IMR-90 (cell line): ENCODE data around the gene BTBD1. TPM values are rescaled to one million over a fixed set of nuclear protein-coding genes. Genes with fewer than 3 reads are reported as not detected.
"Not testable (repeated sequence)": the region's sequence is repeated elsewhere in the genome, so short reads cannot be mapped to it uniquely, and the experiment has no call there.

ENCODE experiments used
- ATAC-seq: fragments of 200-7000 bp; cut with Tn5 transposase; 2 replicates; pipeline ENCODE4 v1.9.1; 2020; ENCODE audit warnings: low read depth, mild to moderate bottlenecking, moderate library complexity
- BruUV-seq: library from RNA; stranded (reverse); fragments of 400-500 nt; replicated peaks from 2 replicates; lab custom pipeline; 2021; lab: Mats Ljungman, UMichigan
- CTCF ChIA-PET: fragments of 300-600 bp; formaldehyde crosslinking; extraction: SDS; loops from one replicate; lab custom pipeline; 2021; ENCODE audit warnings: antibody characterized with exemption; lab: Yijun Ruan, JAX
- POLR2A ChIA-PET: fragments of 300-600 bp; sonication (Branson Sonifier 250); formaldehyde crosslinking; loops from one replicate; lab custom pipeline; 2022; ENCODE audit warnings: antibody characterized with exemption; ENCODE audit not compliant: unreplicated experiment; lab: Charles Lee
- DNase-seq: peaks from one replicate; pipeline ENCODE4 v3.0.0; 2013
- H2AFZ ChIP-seq: replicated peaks from 2 replicates; pipeline ENCODE3; 2013; ENCODE audit warnings: low read length, mild to moderate bottlenecking; ENCODE audit not compliant: poor library complexity
- H2AK5ac ChIP-seq: 2 replicates; pipeline ENCODE4 v1.6.1; 2013; ENCODE audit warnings: low read depth, low read length, inconsistent platforms
- H2AK9ac ChIP-seq: replicated peaks from 2 replicates; pipeline ENCODE3; 2013; ENCODE audit warnings: mild to moderate bottlenecking, low read depth, low read length, moderate library complexity; ENCODE audit not compliant: poor library complexity
- H2BK120ac ChIP-seq: 2 replicates; pipeline ENCODE4 v1.6.1; 2013; ENCODE audit warnings: low read depth, low read length, inconsistent platforms
- H2BK15ac ChIP-seq: 3 replicates; pipeline ENCODE4 v1.6.1; 2013; ENCODE audit warnings: low read depth, low read length, inconsistent platforms
- H2BK20ac ChIP-seq: 2 replicates; pipeline ENCODE4 v1.6.1; 2013; ENCODE audit warnings: low read depth, mild to moderate bottlenecking, inconsistent platforms, low read length, moderate library complexity
- H2BK5ac ChIP-seq: 2 replicates; pipeline ENCODE4 v1.6.1; 2013; ENCODE audit warnings: mild to moderate bottlenecking, low read depth, low read length, inconsistent platforms; ENCODE audit not compliant: poor library complexity, severe bottlenecking
- H3K14ac ChIP-seq: replicated peaks from 2 replicates; pipeline ENCODE4 v1.6.1; 2013; ENCODE audit warnings: low read depth, low read length, inconsistent platforms
- H3K18ac ChIP-seq: 2 replicates; pipeline ENCODE4 v1.6.1; 2013; ENCODE audit warnings: low read depth, low read length, control low read depth
- H3K23ac ChIP-seq: 2 replicates; pipeline ENCODE4 v1.6.1; 2013; ENCODE audit warnings: low read depth, low read length, inconsistent platforms
- H3K27ac ChIP-seq: 2 replicates; pipeline ENCODE4 v1.5.1; 2013; ENCODE audit warnings: mild to moderate bottlenecking, control low read depth, low read length; ENCODE audit not compliant: insufficient read depth
- H3K27me3 ChIP-seq: 2 replicates; pipeline ENCODE4 v1.6.1; 2013; ENCODE audit warnings: low read length; ENCODE audit not compliant: control insufficient read depth, insufficient read depth
- H3K36me3 ChIP-seq: 2 replicates; pipeline ENCODE4 v1.6.1; 2013; ENCODE audit warnings: low read length, mixed read lengths; ENCODE audit not compliant: control insufficient read depth, insufficient read depth
- H3K4ac ChIP-seq: 2 replicates; pipeline ENCODE4 v1.6.1; 2013; ENCODE audit warnings: low read depth, low read length, inconsistent platforms
- H3K4me1 ChIP-seq: 2 replicates; pipeline ENCODE4 v1.6.1; 2013; ENCODE audit warnings: low read length, mixed read lengths; ENCODE audit not compliant: control insufficient read depth, insufficient read depth
- H3K4me2 ChIP-seq: 2 replicates; pipeline ENCODE4 v1.6.1; 2013; ENCODE audit warnings: low read depth, mild to moderate bottlenecking, control low read depth, low read length, moderate library complexity
- H3K4me3 ChIP-seq: 2 replicates; pipeline ENCODE4 v1.5.1; 2013; ENCODE audit warnings: low read depth, mild to moderate bottlenecking, control low read depth, low read length, moderate library complexity; ENCODE audit not compliant: insufficient read depth
- H3K56ac ChIP-seq: 2 replicates; pipeline ENCODE4 v1.6.1; 2013; ENCODE audit warnings: low read length, inconsistent platforms; ENCODE audit not compliant: insufficient read depth; ENCODE audit errors: extremely low read depth
- H3K79me1 ChIP-seq, 2 experiments: 2 replicates each; pipeline ENCODE4 v1.6.1; 2013; ENCODE audit warnings: low read length in 2 of 2, inconsistent platforms in 1 of 2, low read depth in 1 of 2
- H3K9ac ChIP-seq: 2 replicates; pipeline ENCODE4 v1.6.1; 2013; ENCODE audit warnings: low read depth, low read length, control low read depth
- H3K9me1 ChIP-seq: 2 replicates; pipeline ENCODE4 v1.6.1; 2013; ENCODE audit warnings: low read length, inconsistent platforms; ENCODE audit not compliant: insufficient read depth
- H3K9me3 ChIP-seq: 2 replicates; pipeline ENCODE4 v1.6.1; 2013; ENCODE audit warnings: low read length; ENCODE audit not compliant: control insufficient read depth, insufficient read depth
- H4K20me1 ChIP-seq: 2 replicates; pipeline ENCODE4 v1.6.1; 2013; ENCODE audit warnings: low read length, inconsistent platforms; ENCODE audit not compliant: insufficient read depth
- H4K5ac ChIP-seq: 2 replicates; pipeline ENCODE4 v1.6.1; 2013; ENCODE audit warnings: mild to moderate bottlenecking, low read depth, low read length, control low read depth
- H4K8ac ChIP-seq, 2 experiments: 2 replicates each; pipeline ENCODE4 v1.6.1; 2013; ENCODE audit warnings: low read depth in 2 of 2, low read length in 2 of 2, control low read depth in 1 of 2, inconsistent platforms in 1 of 2
- H4K91ac ChIP-seq: 2 replicates; pipeline ENCODE4 v1.6.1; 2013; ENCODE audit warnings: low read depth, low read length, inconsistent platforms; ENCODE audit not compliant: insufficient read depth
- WGBS, 2 experiments: methylation state at CpG; one replicate each; pipeline versions ENCODE4 v1.1.5 to v1.1.7; 2013; ENCODE audit warnings: missing lambda C conversion rate in 2 of 2; ENCODE audit not compliant: insufficient read length in 1 of 2; ENCODE audit errors: extremely low coverage in 2 of 2; 5-methylcytosine and 5-hydroxymethylcytosine counted together
- dilution Hi-C: fragments of 300-500 bp; cut with HindIII; formaldehyde crosslinking; loops from one replicate; pipeline ENCODE4 v1.14.3; 2018; ENCODE audit warnings: low sequenced_read_pairs; ENCODE audit not compliant: unreplicated experiment
- in situ Hi-C: fragments of 300-500 bp; cut with MboI; formaldehyde crosslinking; loops from 3 replicates; pipeline ENCODE4 v1.14.3; 2019; ENCODE audit warnings: low sequenced_read_pairs, inconsistent platforms, mixed read lengths
- intact Hi-C: fragments of 100-400 bp; cut with micrococcal nuclease; formaldehyde crosslinking; loops from 2 replicates; pipeline ENCODE4 v1.10.0; 2022
- polyA plus RNA-seq, 3 experiments: library from polyadenylated mRNA; depleted of rRNA; stranded (reverse); fragments of >200 nt; gene quantifications; 2 replicates each; pipeline ENCODE4 v1.2.3, GENCODE V29; 2012; ENCODE audit warnings: low replicate concordance in 1 of 3
- total RNA-seq: library from RNA; depleted of rRNA; stranded (reverse); fragments of >200 nt; gene quantifications from 2 replicates; pipeline ENCODE4 v1.2.3, GENCODE V29; 2012

Gene BTBD1
- total and polyA plus RNA-seq, 2 of the 4 experiments (the other 2 are of a cell fraction), result 39.3 to 78.7 TPM

DNA sequence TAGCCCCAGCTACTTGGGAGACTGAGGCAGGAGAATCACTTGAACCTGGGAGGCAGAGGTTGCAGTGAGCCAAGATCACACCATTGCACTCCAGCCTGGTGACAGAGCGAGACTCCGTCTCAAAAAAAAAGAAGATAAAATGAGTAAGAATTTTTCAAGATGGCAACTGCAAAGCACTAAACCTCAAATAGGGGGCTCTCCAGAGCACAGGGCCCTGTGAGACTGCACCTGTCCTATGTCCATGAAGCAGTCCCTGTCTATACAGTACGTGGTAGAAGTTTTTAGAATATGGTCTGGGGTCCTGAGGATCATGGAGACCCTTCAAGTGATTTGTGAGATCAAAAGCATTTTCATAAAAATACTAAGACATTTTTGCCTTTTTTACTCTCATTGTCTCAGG, 18.4 kb upstream of the BTBD1 start:
- H2AFZ ChIP-seq, intact Hi-C loops, H3K9ac ChIP-seq, H2AK9ac ChIP-seq, H2BK120ac ChIP-seq, H2BK15ac ChIP-seq, H3K18ac ChIP-seq, H4K5ac ChIP-seq, H3K14ac ChIP-seq, H4K91ac ChIP-seq, H2BK5ac ChIP-seq, H3K4ac ChIP-seq, POLR2A ChIA-PET, H3K79me1 ChIP-seq, H3K9me3 ChIP-seq, H3K4me2 ChIP-seq, H4K8ac ChIP-seq, H3K9me1 ChIP-seq, DNase-seq, BruUV-seq, H2AK5ac ChIP-seq, H2BK20ac ChIP-seq, H3K27ac ChIP-seq, H3K36me3 ChIP-seq, dilution Hi-C loops, H3K4me1 ChIP-seq, H3K23ac ChIP-seq, H3K27me3 ChIP-seq, H3K56ac ChIP-seq, ATAC-seq, H4K20me1 ChIP-seq, CTCF ChIA-PET, in situ Hi-C loops, H3K4me3 ChIP-seq: not testable (repeated sequence)
- no CpG with 5 or more reads among the region's 3 CpGs for WGBS, 2 experiments
